DMS79 treated with DMSO at 0.1 percent for 48 hours (cell line): Measurements from ENCODE around the gene ENOX1.
A peak's percentile ranks its signal among the peaks of the same experiment; 100 is the strongest.

ENCODE experiments used
- DNase-seq: peaks from one replicate; lab custom pipeline; 2025; lab: John Stamatoyannopoulos, UW

Gene ENOX1

DNA sequence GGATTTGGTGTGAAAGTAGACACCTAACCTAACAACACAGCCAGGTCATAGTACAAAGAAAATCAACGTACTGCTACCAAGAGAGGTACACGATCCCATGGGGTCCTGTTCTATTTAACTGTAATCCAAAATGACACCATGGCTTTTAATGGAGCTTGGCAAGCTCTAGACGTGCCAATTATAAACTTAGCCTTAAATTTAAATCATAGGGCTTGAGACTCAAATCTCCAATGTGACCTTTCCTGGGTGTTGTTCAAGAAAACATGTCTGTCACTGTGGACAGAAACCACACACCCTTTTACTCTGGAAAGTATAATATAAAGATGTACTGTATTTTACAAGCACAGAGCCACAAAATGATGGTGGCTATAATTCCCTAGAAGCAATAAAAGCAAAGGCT lies 299.3 kb downstream of the ENOX1 start:
- DNase-seq, result no peak

DNA sequence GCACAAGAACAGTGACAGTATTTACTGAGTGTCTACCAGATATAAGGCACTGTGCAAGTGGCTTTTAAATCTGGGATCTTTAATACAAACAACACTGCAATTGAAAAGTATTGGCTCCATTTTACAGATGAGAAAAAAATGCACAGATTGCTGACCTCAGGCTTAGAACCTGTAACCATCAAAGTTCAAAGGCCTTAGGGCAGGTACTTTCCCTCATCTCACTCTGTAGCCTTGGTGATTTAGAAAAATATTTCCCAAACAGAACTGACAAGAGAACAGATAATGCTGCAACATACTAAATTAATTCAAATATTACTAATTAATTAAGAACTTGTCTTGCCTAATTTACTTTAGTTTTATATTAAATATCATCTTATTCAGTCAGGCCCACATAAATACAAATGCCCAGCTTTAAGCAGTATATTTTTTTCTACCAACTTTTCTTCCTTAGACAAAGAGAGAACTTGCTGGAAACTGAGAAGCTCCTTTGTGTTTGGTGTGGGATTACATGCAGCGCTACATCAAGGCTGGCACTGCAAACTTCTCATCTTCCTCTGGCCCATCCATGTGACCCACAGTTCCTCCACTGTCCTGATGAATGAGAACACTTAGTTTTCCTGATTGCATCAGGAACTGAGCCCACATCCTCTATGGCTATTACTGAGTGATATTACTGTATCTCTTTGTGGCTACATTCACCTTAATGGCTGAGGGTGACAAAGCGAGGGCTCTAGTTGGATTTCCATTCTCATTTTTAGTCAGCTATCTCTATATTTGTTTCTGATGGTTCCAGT lies 302.1 kb downstream of the ENOX1 start:
- no peak for DNase-seq

DNA sequence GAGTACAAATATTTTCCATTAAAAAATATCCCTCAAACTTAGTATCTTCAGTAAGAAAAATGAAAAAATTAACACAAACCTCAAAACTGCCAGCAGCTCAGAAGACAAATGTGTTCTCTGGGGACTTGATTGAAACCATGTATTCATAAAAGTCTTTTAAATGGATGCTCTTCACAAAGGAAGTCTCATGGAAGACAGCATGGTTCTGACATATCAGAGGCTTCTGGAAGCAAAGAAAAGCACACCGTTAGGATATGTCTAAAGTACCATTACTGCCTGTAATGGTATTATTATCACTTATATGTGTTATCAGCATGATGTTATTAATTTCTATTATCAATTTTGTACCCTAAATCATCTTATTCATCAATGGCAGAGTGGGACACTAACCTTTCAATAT lies 302.8 kb downstream of the ENOX1 start:
- DNase-seq, result no peak

DNA sequence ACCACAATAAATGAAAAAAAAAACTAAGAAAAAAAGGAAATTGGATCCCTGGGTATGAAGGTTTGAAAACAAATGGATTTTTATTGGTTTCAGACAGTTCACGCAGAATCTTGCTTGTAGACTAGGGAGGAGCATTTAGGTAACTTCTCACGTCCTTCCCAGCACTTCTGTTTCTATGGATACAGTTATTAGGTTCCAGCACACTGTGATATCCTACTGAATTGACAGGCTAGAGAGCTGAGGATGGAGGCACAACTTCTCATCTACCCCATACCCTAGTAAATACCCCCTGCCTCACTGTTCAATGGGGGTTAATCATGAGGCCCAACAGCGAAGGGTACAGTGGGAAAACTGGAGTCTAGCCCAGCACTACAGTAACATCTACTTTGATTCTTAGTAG lies 304.1 kb downstream of the ENOX1 start:
- DNase-seq, result no peak

DNA sequence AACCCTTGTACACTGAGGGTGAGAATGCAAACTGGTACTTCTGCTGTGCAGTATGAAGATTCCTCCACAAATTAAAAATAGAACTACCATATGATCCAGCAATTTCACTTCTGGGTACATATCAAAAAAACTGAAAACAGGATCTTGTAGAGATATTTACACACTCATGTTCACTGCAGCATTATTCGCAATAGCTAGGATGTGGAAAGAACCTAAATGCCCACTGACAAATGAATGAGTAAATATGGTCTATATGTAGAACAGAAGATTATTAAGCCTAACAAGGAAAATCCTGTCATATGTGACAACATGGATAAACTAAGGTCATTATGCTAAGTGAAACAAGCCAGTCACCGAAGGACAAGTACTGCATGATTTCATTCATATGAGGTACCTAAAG lies 304.7 kb downstream of the ENOX1 start:
- DNase-seq, result no peak

DNA sequence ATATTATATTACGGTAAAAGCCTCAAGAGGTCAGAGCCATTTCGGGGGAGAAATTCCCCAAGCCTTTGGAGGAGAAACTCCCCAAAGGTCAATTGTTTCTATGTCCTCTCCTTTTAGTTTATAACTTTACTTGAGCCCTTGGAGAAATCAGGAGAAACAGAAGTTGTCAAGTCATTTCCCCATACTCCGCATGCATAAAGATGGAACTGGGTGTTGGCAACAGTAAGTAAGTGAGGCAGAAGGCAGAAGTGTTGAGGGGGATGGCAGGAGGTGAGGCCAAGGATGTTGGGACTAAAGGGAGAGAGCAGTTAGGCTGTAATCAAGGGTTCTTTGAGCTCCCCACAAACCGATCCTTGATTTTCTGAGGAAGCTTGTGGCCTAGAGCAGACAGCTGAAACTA lies 307.9 kb downstream of the ENOX1 start:
- no peak for DNase-seq

DNA sequence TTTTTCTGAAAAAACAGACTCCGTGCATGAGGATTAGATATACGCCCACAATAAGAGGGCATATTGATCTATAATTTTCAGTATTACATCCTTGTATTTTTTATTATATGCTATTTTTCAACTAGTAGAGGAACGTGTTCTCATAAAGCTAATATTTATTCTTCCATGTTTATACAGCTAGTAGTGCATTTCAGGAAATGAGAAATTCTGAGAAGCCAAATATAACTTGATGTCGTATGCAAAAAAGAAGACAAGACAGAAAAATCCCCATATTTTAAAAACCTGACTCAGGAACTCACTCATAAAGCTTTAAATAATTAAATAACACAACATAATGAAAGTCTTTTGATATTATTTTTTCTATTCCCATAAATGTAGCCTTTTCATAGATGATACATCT lies 308.6 kb downstream of the ENOX1 start:
- no peak for DNase-seq

DNA sequence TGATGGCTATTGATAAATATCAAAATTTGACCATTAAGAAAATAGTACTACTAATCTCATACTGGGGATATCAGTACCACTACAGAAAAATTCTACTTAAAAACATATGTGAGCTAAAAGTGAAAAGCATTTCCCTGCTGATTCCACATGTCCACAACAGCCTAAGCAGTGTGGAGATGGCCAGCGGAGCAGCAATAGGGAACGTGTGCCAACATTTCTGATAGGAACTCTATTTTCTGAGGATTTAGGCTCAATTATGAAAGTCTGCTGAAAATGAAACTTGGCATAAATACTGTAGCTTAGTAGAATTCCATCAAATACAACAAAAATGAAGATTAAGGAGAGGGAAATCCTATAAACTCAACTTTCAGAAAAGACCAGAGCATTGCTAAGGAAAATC lies 311.6 kb downstream of the ENOX1 start:
- DNase-seq, result no peak

DNA sequence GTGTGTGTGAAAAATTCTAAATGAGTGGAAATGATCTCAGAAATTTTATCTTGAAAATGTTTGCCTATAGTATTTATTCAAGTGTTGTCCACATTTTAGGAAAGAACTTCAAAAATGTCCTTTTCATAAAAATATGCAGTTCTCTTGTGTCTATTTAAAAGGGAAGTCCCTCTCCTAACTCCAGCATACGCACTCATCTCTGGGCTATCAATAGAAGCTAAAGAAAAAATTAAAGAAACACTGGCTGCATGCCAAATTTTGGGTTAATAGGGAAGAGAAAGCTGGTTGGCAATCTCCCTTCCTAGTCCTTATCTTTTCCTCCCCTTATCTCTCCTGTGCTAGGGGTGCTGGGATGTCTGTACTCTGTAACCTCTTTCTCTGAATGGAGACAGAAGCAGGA lies 313.3 kb downstream of the ENOX1 start:
- DNase-seq, result no peak

DNA sequence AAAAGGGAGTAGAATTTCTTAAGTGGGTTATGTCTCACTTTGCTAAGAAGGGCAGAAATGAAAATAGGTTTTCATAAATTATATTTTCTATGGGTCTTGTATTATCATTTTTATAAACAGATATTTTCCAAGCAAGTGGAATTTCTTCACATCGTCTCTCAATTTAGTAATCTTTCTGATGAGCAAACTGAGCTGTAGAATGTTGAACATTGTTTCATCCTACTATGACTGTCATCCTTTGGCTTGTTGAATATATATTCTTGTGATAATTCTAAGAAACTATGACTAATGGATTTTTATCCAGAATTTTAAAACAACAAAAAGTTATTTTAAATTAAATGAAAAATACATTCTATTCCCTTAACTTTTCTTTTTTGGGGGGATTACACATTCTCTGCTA lies 313.8 kb downstream of the ENOX1 start:
- no peak for DNase-seq

DNA sequence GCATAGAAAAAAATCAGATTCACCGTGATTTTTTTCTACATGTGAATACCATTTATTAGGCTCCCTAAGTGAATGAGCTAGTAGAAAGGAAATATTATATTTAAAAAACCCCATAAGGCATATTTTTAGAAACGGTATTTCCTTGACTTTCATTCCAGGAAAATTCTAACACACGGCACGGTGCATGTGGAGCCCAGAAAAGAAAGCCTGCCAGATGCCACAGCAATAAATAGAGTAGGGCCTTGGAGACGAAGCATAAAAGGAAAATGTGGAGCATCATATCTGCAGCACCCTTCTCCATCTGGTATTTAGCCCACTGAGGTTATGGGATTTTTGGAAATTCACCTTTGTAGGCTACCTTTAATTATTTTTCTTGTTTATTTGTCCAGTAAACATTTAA lies 314.4 kb downstream of the ENOX1 start:
- DNase-seq, result no peak

DNA sequence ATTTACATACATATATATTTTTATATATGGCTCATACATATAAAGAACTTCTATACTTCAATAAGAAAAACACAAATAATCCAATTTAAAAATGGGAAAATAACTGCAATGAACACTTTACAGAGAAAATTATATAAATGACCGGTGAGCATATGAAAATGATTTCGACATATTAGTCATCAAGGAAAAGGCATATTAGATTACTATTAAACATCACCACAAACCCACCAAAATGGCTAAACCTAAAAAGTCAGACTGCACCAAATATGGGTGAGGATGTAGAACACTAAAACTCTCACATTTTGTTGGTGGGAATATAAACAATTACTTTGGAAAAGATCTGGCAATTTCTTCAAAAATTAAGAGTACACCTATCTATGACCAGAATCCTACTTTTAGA lies 316.2 kb downstream of the ENOX1 start:
- no peak for DNase-seq

DNA sequence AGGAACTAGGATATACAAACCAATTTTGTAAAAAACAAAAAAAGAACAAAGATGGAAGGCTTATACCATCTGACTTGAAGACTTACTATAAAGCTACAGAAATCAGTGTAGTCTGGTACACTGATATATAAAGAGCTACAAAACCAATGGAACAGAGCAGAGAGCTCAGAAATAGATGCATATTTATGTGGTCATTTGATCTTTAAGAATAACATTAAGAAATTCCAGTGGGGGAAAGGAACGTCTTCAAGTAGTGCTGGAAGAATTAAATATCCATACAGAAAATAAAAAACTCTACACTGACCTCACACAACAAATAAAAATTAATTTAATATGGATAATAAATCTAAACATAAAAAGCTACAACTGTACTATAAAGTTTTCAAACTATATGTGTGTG lies 317.0 kb downstream of the ENOX1 start:
- no peak for DNase-seq

DNA sequence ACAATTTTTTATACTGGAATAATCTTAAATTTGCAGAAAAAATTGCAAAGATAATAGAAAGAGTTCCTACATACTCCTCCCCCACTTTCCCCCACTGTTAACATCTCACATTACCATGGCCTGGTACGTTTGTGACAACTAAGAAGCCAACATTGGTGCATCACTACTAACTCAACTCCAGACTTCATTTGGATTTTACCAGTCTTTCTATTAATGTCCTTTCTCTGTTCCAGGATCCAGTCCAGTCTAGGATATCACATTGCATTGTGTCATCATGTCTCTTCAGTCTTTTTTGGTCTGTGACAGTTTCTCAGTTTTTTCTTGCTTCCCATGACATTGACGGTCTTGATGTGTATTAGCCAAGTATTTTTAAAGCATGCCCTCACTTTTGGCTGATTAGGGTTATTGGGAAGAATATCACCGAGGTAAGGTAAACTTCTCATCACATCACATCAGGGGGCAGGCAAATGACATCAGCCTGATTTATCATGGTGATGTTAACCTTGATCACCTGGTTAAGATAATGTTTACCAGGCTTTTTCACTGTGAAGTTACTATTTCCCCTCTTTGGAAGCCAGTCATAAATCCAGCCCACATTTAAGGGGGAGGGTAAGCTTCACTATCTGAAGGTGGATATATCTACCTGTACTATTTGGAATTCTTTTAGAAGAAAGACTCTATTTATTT lies 322.1 kb downstream of the ENOX1 start:
- DNase-seq, result no peak

DNA sequence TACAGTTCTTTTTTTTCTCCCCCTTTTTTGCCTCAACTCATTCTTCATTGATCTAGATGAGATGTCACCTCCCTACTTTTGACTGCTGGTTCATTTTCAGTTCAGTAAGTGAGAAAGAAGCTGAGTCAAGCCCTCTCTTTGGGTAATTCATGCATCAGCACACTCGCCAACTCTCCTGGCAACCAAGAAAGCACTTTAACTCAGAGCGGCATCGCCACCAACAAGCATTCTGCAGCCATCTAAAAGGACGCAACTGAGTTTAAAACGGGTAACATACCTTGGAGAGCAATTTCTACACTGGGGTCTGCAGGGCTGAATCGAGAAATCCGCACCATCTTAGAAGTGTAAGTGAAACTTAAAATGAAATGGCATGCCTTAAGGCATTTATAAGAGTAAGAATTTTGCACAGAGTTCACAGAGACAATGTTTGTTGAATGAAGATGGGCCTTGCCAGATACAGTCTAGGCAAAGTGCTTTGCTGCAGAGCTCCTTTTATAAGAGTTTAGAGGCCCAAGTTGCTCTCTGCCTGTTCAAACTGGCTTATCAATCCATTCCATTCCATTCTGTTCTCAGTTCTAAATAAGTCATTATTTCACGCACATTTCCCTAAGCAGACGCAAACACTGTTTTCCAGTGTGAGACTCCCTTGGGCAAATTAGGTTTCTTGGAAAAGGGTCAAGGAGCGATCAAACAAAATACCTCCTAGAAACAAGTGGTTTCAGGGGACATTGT lies 338.0 kb downstream of the ENOX1 start:
- DNase-seq, result peak; percentile 58

DNA sequence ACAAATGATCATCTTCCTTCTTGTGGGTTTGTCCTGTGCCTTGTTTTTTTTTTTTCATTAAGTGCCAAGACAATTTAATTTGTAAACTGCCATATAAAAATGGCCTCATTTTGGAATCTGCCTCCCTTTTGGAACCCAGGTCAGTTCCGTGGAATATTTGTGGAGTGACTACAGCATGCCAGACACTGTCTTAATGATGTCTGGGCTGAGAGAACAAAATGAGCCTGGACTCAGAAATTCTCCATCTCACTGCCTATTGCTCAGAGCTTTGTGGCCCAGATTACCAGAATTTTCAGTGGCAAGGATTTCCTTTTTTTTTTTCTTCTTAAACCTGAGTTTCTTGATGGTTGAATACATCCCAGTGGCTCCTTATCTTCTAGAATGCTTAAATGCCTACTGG lies 340.6 kb downstream of the ENOX1 start:
- no peak for DNase-seq

DNA sequence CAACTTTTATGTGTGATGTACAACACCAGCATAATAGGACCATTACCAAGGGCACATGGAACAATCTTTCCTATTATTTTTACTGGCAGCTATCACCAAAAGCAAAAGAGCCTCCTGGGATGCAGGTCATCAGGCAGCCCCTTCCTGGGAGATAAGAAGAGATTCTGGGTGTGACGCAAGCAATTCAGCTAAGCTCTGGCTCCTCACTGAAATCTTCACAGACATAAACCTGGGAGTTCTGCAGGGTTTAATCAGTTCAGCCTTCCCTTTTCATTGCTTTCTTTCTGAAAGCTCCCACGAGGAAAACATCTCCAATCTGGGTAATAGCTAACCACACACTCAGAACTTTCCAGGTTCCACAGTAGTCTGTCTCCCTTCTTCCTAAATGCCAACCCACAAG lies 341.1 kb downstream of the ENOX1 start:
- no peak for DNase-seq

DNA sequence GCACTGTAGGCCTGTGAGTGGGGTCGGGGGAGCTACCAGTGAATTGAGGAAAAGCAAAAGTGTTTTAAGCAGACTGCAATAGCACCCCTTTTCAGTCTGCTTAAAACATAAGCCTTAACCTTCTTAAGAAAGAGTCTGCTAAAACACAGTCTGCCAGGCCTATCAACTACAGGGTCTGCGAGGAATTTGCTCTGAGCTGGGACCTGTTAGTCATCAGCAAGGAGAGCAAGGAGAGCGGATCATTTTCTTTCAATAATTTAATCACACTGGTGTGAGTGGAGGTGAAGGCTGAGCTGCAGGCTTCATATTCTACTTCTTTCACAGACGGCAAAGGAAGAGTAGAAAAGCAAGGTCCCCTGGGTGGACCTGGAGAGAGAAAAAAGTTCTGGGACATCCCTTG lies 342.7 kb downstream of the ENOX1 start:
- DNase-seq, result peak; percentile 40

DNA sequence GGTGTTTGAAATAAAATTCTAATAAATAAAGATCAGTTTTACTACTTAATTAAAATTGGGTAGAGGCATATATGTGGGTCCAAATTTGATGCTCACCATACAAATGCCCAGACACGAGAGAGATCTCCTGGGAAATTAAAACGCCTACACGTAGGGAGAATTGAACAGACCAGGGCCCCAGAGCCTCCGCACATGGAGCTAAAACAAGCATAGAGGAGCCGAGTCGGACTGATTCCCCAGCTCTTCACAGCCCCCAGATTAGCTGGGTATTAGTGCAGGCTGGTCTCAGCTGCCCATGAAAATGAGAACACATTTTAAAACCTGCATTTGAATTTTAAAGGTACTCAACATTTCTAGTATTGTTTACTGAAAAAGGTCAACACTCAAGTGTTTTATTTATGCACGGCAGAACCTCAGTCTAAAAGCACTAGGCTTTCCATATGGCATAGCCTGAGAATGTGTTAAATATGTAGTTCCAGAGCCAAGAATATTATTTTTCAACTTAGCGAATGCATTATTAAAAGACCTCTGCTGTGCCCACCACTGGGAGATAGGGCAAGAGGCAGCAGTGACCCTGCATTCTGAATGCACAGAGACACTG lies 344.8 kb downstream of the ENOX1 start:
- peak; percentile 87 for DNase-seq

DNA sequence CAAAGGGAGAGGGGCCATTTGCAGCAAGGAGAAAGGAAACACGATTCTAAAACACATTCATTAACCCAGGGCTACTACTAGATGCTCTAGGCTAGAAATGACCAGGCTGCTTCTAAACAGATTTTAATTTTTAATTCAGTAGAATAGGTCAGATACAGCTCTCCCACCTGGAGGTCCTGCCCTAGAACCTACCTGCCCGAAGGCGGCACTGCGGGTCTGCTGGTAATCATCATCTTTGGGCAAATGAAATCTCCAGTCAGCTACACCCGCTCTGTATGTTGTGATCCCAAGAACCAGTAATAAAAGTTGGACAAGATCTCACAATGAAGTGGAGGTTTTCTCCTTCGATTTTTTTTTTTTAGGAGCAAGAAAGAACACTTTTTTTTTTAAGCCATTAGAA lies 345.3 kb downstream of the ENOX1 start:
- peak; percentile 72 for DNase-seq

DNA sequence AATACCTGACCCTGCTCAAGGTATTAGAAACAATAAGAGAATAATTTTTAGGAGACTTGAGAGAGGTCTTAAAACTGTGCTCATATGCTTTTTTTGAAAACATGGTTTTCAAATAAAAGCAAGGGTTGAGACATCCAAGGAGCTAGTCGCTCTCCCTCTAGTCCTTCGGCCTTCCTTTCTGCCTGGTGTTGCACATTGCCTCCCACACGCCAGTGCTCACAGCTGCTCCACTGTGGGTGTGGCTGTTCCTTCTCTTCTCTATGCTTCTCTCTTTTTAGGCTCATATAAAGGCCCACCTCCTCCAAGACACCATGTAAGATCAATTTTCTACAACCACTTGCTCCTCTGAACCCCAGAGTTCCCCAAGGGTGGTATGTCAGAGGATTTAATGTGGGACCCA lies 352.6 kb downstream of the ENOX1 start:
- no peak for DNase-seq

DNA sequence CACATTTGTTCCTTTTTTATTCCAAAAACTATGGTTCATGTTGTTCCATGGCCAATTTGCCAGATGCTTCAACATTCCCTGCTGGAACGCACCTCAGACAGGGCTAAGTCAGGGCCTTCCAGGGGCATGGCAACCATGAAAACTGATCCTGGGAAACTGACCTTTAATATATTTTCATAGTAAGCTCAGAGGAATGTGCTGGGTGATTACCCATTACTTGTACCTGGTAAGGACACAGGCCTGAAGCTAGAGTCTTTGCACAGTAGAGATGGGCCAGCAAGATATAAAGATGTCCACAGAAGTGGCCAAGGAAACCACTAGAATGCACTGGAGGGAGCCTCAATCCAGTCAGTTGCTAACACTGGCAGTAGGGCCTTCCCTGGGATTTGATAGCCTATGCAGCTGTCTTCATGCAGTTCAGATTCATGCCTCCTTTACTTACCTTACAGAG lies 353.1 kb downstream of the ENOX1 start:
- DNase-seq, result no peak

DNA sequence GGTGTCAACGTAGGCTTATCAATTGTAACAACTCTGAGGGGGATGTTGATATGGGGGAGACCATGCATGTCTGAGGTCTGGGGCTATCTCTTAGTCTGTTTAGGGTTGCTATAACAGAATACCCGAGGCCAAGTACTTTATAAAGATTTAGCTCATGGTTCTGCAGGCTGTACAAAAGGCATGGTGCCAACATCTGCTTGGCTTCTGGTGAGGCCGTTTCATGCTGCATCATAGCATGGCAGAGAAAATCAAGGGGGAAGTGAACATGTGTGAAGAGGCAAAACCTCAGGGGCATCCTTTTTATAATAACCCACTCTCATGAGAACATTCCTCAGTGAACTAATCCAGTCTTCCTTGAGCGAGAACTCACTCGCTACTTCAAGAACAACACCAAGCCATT lies 353.8 kb downstream of the ENOX1 start:
- no peak for DNase-seq
